GM12878 (cell line): ENCODE results near the gene ZNF416. TPM values are rescaled to one million over a fixed set of nuclear protein-coding genes. Genes with fewer than 3 reads are reported as not detected.

Experiments
- CREB1 ChIP-seq: IDR thresholded peaks from 2 replicates; pipeline ENCODE4 v1.6.1; 2012; ENCODE audit warnings: low read depth, mild to moderate bottlenecking, inconsistent platforms
- ELK1 ChIP-seq: IDR thresholded peaks from 2 replicates; pipeline ENCODE4 v1.6.1; 2012; ENCODE audit warnings: low read depth, low read length, improper control_type of control experiment
- HCFC1 ChIP-seq: fragments of 150-350 bp; IDR thresholded peaks from 2 replicates; pipeline ENCODE4 v1.6.1; 2014; ENCODE audit warnings: low read length
- MAX ChIP-seq: IDR thresholded peaks from 2 replicates; pipeline ENCODE4 v1.6.1; 2012; ENCODE audit warnings: low read depth, low read length, improper control_type of control experiment
- NBN ChIP-seq: fragments of 450-650 bp; IDR thresholded peaks from 2 replicates; pipeline ENCODE4 v1.6.1; 2016
- NKRF ChIP-seq: fragments of 450-650 bp; conservative IDR thresholded peaks from 2 replicates; pipeline ENCODE4 v1.6.1; 2017; ENCODE audit warnings: mild to moderate bottlenecking, moderate library complexity
- NR2C1 ChIP-seq: fragments of 450-650 bp; IDR thresholded peaks from 2 replicates; pipeline ENCODE4 v1.6.1; 2017; ENCODE audit warnings: antibody characterized with exemption, mild to moderate bottlenecking, moderate library complexity
- POLR2A ChIP-seq: IDR thresholded peaks from 2 replicates; pipeline ENCODE4 v1.6.1; 2011; ENCODE audit warnings: low read depth, mild to moderate bottlenecking, low read length
- POLR2AphosphoS2 ChIP-seq: IDR thresholded peaks from 2 replicates; pipeline ENCODE4 v1.6.1; 2011; ENCODE audit warnings: low read depth, mild to moderate bottlenecking, low read length, improper control_type of control experiment, moderate library complexity
- POU2F2 ChIP-seq: IDR thresholded peaks from 3 replicates; pipeline ENCODE4 v1.6.1; 2011; ENCODE audit warnings: low read depth, mild to moderate bottlenecking, low read length, borderline replicate concordance
- RELA ChIP-seq: fragments of 450-650 bp; IDR thresholded peaks from 2 replicates; pipeline ENCODE4 v1.8.0; 2014; ENCODE audit warnings: borderline replicate concordance; ENCODE audit not compliant: partially characterized antibody
- RUNX3 ChIP-seq: IDR thresholded peaks from 2 replicates; pipeline ENCODE4 v1.6.1; 2012; ENCODE audit warnings: low read length, inconsistent platforms
- SIX5 ChIP-seq: IDR thresholded peaks from 2 replicates; pipeline ENCODE4 v1.6.1; 2011; ENCODE audit warnings: mild to moderate bottlenecking, low read depth, low read length, moderate library complexity; ENCODE audit not compliant: severe bottlenecking
- SMAD5 ChIP-seq: IDR thresholded peaks from 2 replicates; pipeline ENCODE4 v1.6.1; 2016; ENCODE audit warnings: antibody characterized with exemption, low read depth
- SPI1 ChIP-seq: IDR thresholded peaks from 2 replicates; pipeline ENCODE4 v1.6.1; 2011; ENCODE audit warnings: low read depth, mild to moderate bottlenecking, low read length, moderate library complexity, borderline replicate concordance; ENCODE audit not compliant: insufficient read depth
- TARDBP ChIP-seq: IDR thresholded peaks from 2 replicates; pipeline ENCODE4 v1.6.1; 2016; ENCODE audit warnings: borderline replicate concordance
- polyA plus RNA-seq, 11 experiments: library from polyadenylated mRNA; depleted of rRNA in 4 of 11; unstranded in 6 of 11; stranded (reverse) in 5 of 11; fragments of >200 nt; fragmentation: Nextera tagmentation in 4 of 11; fragmentation: Illumina TruSeq in 1 of 11; extraction: Ambion mirVana in 4 of 11; extraction: Trizol in 1 of 11; gene quantifications; 1 replicate in 1 of 11; 2 replicates in 10 of 11; pipeline versions ENCODE4 v1.2.1 to v1.2.3, GENCODE V29; 2011 to 2016; ENCODE audit warnings: inconsistent platforms in 2 of 11, missing spikeins in 2 of 11, low read depth in 1 of 11
- total RNA-seq, 4 experiments: library from RNA; depleted of rRNA in 3 of 4; stranded (reverse); fragments of >200 nt in 3 of 4; fragmentation: Illumina TruSeq in 1 of 4; extraction: Trizol in 1 of 4; gene quantifications; 2 replicates each; pipeline versions ENCODE4 v1.2.1 to v1.2.3, GENCODE V29; 2013 to 2021

The ZNF416 gene
- total and polyA plus RNA-seq, 10 of the 15 experiments (the other 5 are each of a cell fraction or from before 2014, with no cell fraction given) = 1.2 to 5.4 (median 4.7) TPM

- peak; percentile 66; the same call in 1 of the 2 replicates for TF ChIP-seq POLR2AphosphoS2
- peak; percentile 86 for TF ChIP-seq SIX5
- TF ChIP-seq NKRF = peak; percentile 76
- peak; percentile 36; the same call in 1 of the 2 replicates for TF ChIP-seq NR2C1
- TF ChIP-seq MAX = peak; percentile 48; the same call in 1 of the 2 replicates
- TF ChIP-seq HCFC1 = peak; percentile 94
- TF ChIP-seq RELA = no peak
- TF ChIP-seq RUNX3 = peak; percentile 73
- peak; percentile 32; the same call in 1 of the 2 replicates for TF ChIP-seq NBN
- TF ChIP-seq ELK1 = no peak
- no peak for TF ChIP-seq SPI1
- peak; percentile 91 for TF ChIP-seq POLR2A
- peak; percentile 91 for TF ChIP-seq CREB1
- 0 out of 2 replicates have a peak, but pooled peaks have one; percentile 26 for TF ChIP-seq SMAD5
- TF ChIP-seq TARDBP = peak; percentile 81; the same call in 1 of the 2 replicates
- 0 out of 3 replicates have a peak, but pooled peaks have one; percentile 16 for TF ChIP-seq POU2F2
Measured at GRCh38 chr19:57559404-57560025, 19.2 kb downstream of the ZNF416 start, which contains the start of gene ZNF550 (continued).
